ENCODE data around the gene HUNK. TPM values are rescaled to one million over a fixed set of nuclear protein-coding genes. Genes with fewer than 3 reads are reported as not detected.

The HUNK gene
- polyA plus RNA-seq, 1 donor (not counting 4 experiments of a cell fraction or from before 2014, with no cell fraction given): 0.03 TPM

GRCh38 chr21:31938330-31939301, 65.8 kb downstream of the HUNK start:
- H4K20me1 ChIP-seq (ENCODE audit: control insufficient read depth, extremely low read depth, insufficient read depth, low read length): no peaks in the 10 kb centered on the region
- H3K27ac ChIP-seq (ENCODE audit: control insufficient read depth, insufficient read depth, low read length): no peak overlapping the region
- dilution Hi-C loops (cut with MboI; ENCODE audit: extremely low pct_ligation_motif_present, low sequenced_read_pairs): no loop called here
- TF ChIP-seq CTCF (optimal IDR thresholded peaks at IDR 0.05 in 1 of 3, IDR thresholded peaks at IDR 0.05 in 1 of 3, conservative IDR thresholded peaks at IDR 0.05 in 1 of 3; ENCODE audit: extremely low read depth in 1 of 3, insufficient read depth in 2 of 3, low read length in 3 of 3): no peak
- H3K9me3 ChIP-seq (ENCODE audit: control insufficient read depth, low read depth, low read length): no peaks in the 10 kb centered on the region
- DNase-seq (ENCODE audit: low read depth, low spot score) (no peak), FAIRE-seq (no peak)
- no peaks in the 10 kb centered on the region for H3K27me3 ChIP-seq (ENCODE audit: control insufficient read depth, extremely low read depth, insufficient read depth, low read length)
- no peaks in the 10 kb centered on the region for H3K36me3 ChIP-seq (ENCODE audit: control insufficient read depth in 2 of 2, extremely low read depth in 1 of 2, insufficient read depth in 2 of 2, low read length in 2 of 2)
- H2AFZ ChIP-seq (ENCODE audit: control insufficient read depth, low read length): no peak overlapping the region
- no peaks in the 10 kb centered on the region for H3K79me2 ChIP-seq (ENCODE audit: control insufficient read depth, insufficient read depth, low read length)
- H3K9ac ChIP-seq (ENCODE audit: control insufficient read depth, extremely low read depth, insufficient read depth, low read length): no peak overlapping the region
- H3K4me2 ChIP-seq (ENCODE audit: control insufficient read depth, extremely low read depth, insufficient read depth, low read depth, low read length): no peak overlapping the region
- no peaks in the 10 kb centered on the region for H3K9me1 ChIP-seq (ENCODE audit: control insufficient read depth, extremely low read depth, insufficient read depth, low read length)
- H3K4me3 ChIP-seq (ENCODE audit: control insufficient read depth in 2 of 3, extremely low read depth in 1 of 3, insufficient read depth in 2 of 3, low read depth in 1 of 3, low read length in 3 of 3): no peak overlapping the region
- H3K4me1 ChIP-seq (ENCODE audit: control insufficient read depth, extremely low read depth, insufficient read depth, low read length): no peaks in the 10 kb centered on the region

GRCh38 chr21:31941694-31942093, 68.9 kb downstream of the HUNK start:
- FAIRE-seq (no peak), DNase-seq (ENCODE audit: low read depth, low spot score) (no peak)
- H4K20me1 ChIP-seq (ENCODE audit: control insufficient read depth, extremely low read depth, insufficient read depth, low read length): no peaks in the 10 kb centered on the region
- no peak overlapping the region for H3K4me3 ChIP-seq (ENCODE audit: control insufficient read depth in 2 of 3, extremely low read depth in 1 of 3, insufficient read depth in 2 of 3, low read depth in 1 of 3, low read length in 3 of 3)
- dilution Hi-C loops (cut with MboI; ENCODE audit: extremely low pct_ligation_motif_present, low sequenced_read_pairs): no loop called here
- TF ChIP-seq EZH2 (IDR thresholded peaks at IDR 0.05; ENCODE audit: low read length) (no peak), CTCF (optimal IDR thresholded peaks at IDR 0.05 in 1 of 3, IDR thresholded peaks at IDR 0.05 in 1 of 3, conservative IDR thresholded peaks at IDR 0.05 in 1 of 3; ENCODE audit: extremely low read depth in 1 of 3, insufficient read depth in 2 of 3, low read length in 3 of 3) (no peak)
- no peak overlapping the region for H3K27ac ChIP-seq (ENCODE audit: control insufficient read depth, insufficient read depth, low read length)
- no peak overlapping the region for H3K4me2 ChIP-seq (ENCODE audit: control insufficient read depth, extremely low read depth, insufficient read depth, low read depth, low read length)
- no peaks in the 10 kb centered on the region for H3K9me3 ChIP-seq (ENCODE audit: control insufficient read depth, low read depth, low read length)
- no peaks in the 10 kb centered on the region for H3K79me2 ChIP-seq (ENCODE audit: control insufficient read depth, insufficient read depth, low read length)
- H3K36me3 ChIP-seq (ENCODE audit: control insufficient read depth in 2 of 2, extremely low read depth in 1 of 2, insufficient read depth in 2 of 2, low read length in 2 of 2): no peaks in the 10 kb centered on the region
- H3K9me1 ChIP-seq (ENCODE audit: control insufficient read depth, extremely low read depth, insufficient read depth, low read length): no peaks in the 10 kb centered on the region
- no peak overlapping the region for H2AFZ ChIP-seq (ENCODE audit: control insufficient read depth, low read length)
- H3K4me1 ChIP-seq (ENCODE audit: control insufficient read depth, extremely low read depth, insufficient read depth, low read length): no peaks in the 10 kb centered on the region
- H3K27me3 ChIP-seq (ENCODE audit: control insufficient read depth, extremely low read depth, insufficient read depth, low read length): no peaks in the 10 kb centered on the region
- no peak overlapping the region for H3K9ac ChIP-seq (ENCODE audit: control insufficient read depth, extremely low read depth, insufficient read depth, low read length)
